OCI-LY3 (cell line): ENCODE results near the gene ASB6.

Source experiments
- H2AFZ ChIP-seq: fragments of 200-600, 300-600 bp; shearing (Covaris generic); 2 replicates; pipeline ENCODE4 v1.6.0; 2014; ENCODE audit warnings: antibody characterized with exemption, low read depth, low read length
- H3K27ac ChIP-seq: fragments of 200-600, 300-600 bp; sonication (generic); 2 replicates; pipeline ENCODE4 v1.5.1; 2014; ENCODE audit warnings: mild to moderate bottlenecking, low read length, moderate library complexity, mixed read lengths
- H3K27me3 ChIP-seq: fragments of 200-600, 300-600 bp; sonication (generic); 2 replicates; pipeline ENCODE4 v1.6.1; 2014; ENCODE audit warnings: low read depth, low read length, mixed read lengths
- H3K36me3 ChIP-seq: fragments of 200-600, 300-600 bp; sonication (generic); replicated peaks from 2 replicates; pipeline ENCODE3; 2014; ENCODE audit warnings: low read depth, low read length, mixed read lengths
- H3K4me1 ChIP-seq: fragments of 300-600, 200-600 bp; sonication (generic); 2 replicates; pipeline ENCODE4 v1.6.1; 2014; ENCODE audit warnings: low read length, mixed read lengths
- H3K4me2 ChIP-seq: fragments of 200-600, 300-600 bp; sonication (generic); 2 replicates; pipeline ENCODE4 v1.6.1; 2014; ENCODE audit warnings: low read length, mixed read lengths
- H3K4me3 ChIP-seq: fragments of 300-600, 200-600 bp; sonication (generic); 2 replicates; pipeline ENCODE4 v1.5.1; 2014; ENCODE audit warnings: antibody characterized with exemption, mild to moderate bottlenecking, low read length, moderate library complexity
- H3K79me2 ChIP-seq: fragments of 300-600, 200-600 bp; shearing (Covaris generic); 2 replicates; pipeline ENCODE4 v1.6.1; 2014; ENCODE audit warnings: mild to moderate bottlenecking, low read length, mixed read lengths
- H3K9ac ChIP-seq: fragments of 300-600, 200-600 bp; shearing (Covaris generic); 2 replicates; pipeline ENCODE4 v1.6.0; 2014; ENCODE audit warnings: mild to moderate bottlenecking, low read length, moderate library complexity
- H3K9me3 ChIP-seq: fragments of 200-600, 300-600 bp; shearing (Covaris generic); 2 replicates; pipeline ENCODE4 v1.6.1; 2014; ENCODE audit warnings: low read length, mixed read lengths; ENCODE audit not compliant: insufficient read depth
- H4K20me1 ChIP-seq: fragments of 200-600, 300-600 bp; sonication (generic); 2 replicates; pipeline ENCODE4 v1.6.1; 2016; ENCODE audit warnings: low read length, mixed read lengths; ENCODE audit not compliant: insufficient read depth
- EZH2phosphoT487 ChIP-seq: fragments of 200-600 bp; shearing (Covaris generic); IDR thresholded peaks from 2 replicates; pipeline ENCODE4 v1.6.1; 2018; ENCODE audit warnings: antibody characterized with exemption, mixed run types, low read depth
- TF ChIP-seq, protein P1 (sequence below): fragments of 200-600, 300-600 bp; sonication (generic); IDR thresholded peaks from 2 replicates; pipeline ENCODE4 v1.5.1; 2014; ENCODE audit warnings: antibody characterized with exemption, low read length, low read depth

The ASB6 gene

GRCh38 chr9:129633848-129634247, 8.1 kb downstream of the ASB6 start:
- no peak overlapping the region for H3K4me2 ChIP-seq
- H2AFZ ChIP-seq = no peak overlapping the region
- no peak overlapping the region for H3K9ac ChIP-seq
- no peaks in the 10 kb centered on the region for H3K9me3 ChIP-seq
- H4K20me1 ChIP-seq = peaks cover 57% of the 10 kb centered on the region
- H3K27ac ChIP-seq = no peak overlapping the region
- peaks cover 57% of the 10 kb centered on the region for H3K79me2 ChIP-seq
- no peaks in the 10 kb centered on the region for H3K27me3 ChIP-seq
- TF ChIP-seq, protein P1, sequence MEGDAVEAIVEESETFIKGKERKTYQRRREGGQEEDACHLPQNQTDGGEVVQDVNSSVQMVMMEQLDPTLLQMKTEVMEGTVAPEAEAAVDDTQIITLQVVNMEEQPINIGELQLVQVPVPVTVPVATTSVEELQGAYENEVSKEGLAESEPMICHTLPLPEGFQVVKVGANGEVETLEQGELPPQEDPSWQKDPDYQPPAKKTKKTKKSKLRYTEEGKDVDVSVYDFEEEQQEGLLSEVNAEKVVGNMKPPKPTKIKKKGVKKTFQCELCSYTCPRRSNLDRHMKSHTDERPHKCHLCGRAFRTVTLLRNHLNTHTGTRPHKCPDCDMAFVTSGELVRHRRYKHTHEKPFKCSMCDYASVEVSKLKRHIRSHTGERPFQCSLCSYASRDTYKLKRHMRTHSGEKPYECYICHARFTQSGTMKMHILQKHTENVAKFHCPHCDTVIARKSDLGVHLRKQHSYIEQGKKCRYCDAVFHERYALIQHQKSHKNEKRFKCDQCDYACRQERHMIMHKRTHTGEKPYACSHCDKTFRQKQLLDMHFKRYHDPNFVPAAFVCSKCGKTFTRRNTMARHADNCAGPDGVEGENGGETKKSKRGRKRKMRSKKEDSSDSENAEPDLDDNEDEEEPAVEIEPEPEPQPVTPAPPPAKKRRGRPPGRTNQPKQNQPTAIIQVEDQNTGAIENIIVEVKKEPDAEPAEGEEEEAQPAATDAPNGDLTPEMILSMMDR = no peak
- TF ChIP-seq EZH2phosphoT487 = no peak
- H3K36me3 ChIP-seq = peaks cover 38% of the 10 kb centered on the region
- H3K4me3 ChIP-seq = no peak overlapping the region
- no peaks in the 10 kb centered on the region for H3K4me1 ChIP-seq

DNA sequence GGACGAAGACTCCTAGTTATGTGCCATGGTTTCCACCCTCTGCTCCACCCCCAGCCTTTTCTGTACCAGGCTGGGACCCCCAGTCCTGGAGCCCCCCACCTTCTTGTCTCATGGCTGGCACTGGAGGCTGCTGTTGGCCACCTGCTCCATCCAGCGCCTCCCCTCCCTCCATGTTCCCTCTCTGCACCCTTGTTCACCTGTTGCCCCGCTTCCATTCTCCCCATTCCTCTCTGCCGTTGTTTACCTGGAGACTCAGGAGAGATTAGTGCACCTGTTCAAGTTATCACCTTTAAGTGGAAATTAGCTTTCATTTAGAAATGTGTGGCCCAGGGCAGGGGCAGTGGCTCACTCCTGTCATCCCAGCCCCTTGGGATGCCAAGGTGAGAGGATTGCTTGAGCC, 8.7 kb downstream of the ASB6 start:
- no peak for TF ChIP-seq EZH2phosphoT487
- TF ChIP-seq, protein P1 = no peak
- H2AFZ ChIP-seq = no peak overlapping the region
- H3K4me3 ChIP-seq = no peak overlapping the region
- H3K27ac ChIP-seq = no peak overlapping the region
- H3K4me2 ChIP-seq = no peak overlapping the region
- no peaks in the 10 kb centered on the region for H3K27me3 ChIP-seq
- H3K9me3 ChIP-seq = no peaks in the 10 kb centered on the region
- H3K36me3 ChIP-seq = peaks cover 40% of the 10 kb centered on the region
- peaks cover 63% of the 10 kb centered on the region for H4K20me1 ChIP-seq
- H3K79me2 ChIP-seq = peaks cover 64% of the 10 kb centered on the region
- 0 out of 2 replicates have a peak, but pooled peaks cover 1% of the 10 kb centered on the region for H3K4me1 ChIP-seq
- H3K9ac ChIP-seq = no peak overlapping the region

GRCh38 chr9:129632460-129632859, 9.5 kb downstream of the ASB6 start:
- no peak overlapping the region for H3K4me3 ChIP-seq
- TF ChIP-seq, protein P1 = no peak
- no peak for TF ChIP-seq EZH2phosphoT487
- H3K79me2 ChIP-seq = peaks cover 71% of the 10 kb centered on the region
- H3K4me1 ChIP-seq = peaks cover 9% of the 10 kb centered on the region
- peaks cover 47% of the 10 kb centered on the region for H3K36me3 ChIP-seq
- H3K9ac ChIP-seq = no peak overlapping the region
- H3K4me2 ChIP-seq = no peak overlapping the region
- H3K27me3 ChIP-seq = no peaks in the 10 kb centered on the region
- no peaks in the 10 kb centered on the region for H3K9me3 ChIP-seq
- H4K20me1 ChIP-seq = peaks cover 70% of the 10 kb centered on the region
- H2AFZ ChIP-seq = no peak overlapping the region
- H3K27ac ChIP-seq = no peak overlapping the region

GRCh38 chr9:129631674-129632129, 10.2 kb downstream of the ASB6 start:
- no peak overlapping the region for H3K4me3 ChIP-seq
- H2AFZ ChIP-seq = no peak overlapping the region
- H3K36me3 ChIP-seq = peaks cover 44% of the 10 kb centered on the region
- peaks cover 12% of the 10 kb centered on the region for H3K4me1 ChIP-seq
- peaks cover 78% of the 10 kb centered on the region for H4K20me1 ChIP-seq
- no peak for TF ChIP-seq EZH2phosphoT487
- TF ChIP-seq, protein P1 = no peak
- peaks cover 79% of the 10 kb centered on the region for H3K79me2 ChIP-seq
- H3K27me3 ChIP-seq = no peaks in the 10 kb centered on the region
- no peaks in the 10 kb centered on the region for H3K9me3 ChIP-seq
- H3K9ac ChIP-seq = no peak overlapping the region
- H3K27ac ChIP-seq = no peak overlapping the region
- no peak overlapping the region for H3K4me2 ChIP-seq
